GM12878 (cell line): ENCODE data around the gene MEMO1. TPM values are rescaled to one million over a fixed set of nuclear protein-coding genes. Genes with fewer than 3 reads are reported as not detected.

Experiments used
- ATAC-seq: fragments of 200-7000 bp; cut with Tn5 transposase; 3 replicates; pipeline ENCODE4 v1.9.1; 2020; ENCODE audit warnings: mild to moderate bottlenecking, moderate library complexity
- BruUV-seq: library from RNA; stranded (reverse); fragments of 400-500 nt; replicated peaks from 2 replicates; lab custom pipeline; 2021; lab: Mats Ljungman, UMichigan
- CTCF ChIA-PET: fragments of 300-600 bp; sonication (Branson Sonifier 250); formaldehyde crosslinking; extraction: SDS; loops from one replicate; lab custom pipeline; 2021; ENCODE audit warnings: inconsistent platforms; lab: Yijun Ruan, JAX
- POLR2A ChIA-PET: fragments of 350-600 bp; formaldehyde crosslinking; extraction: SDS; loops from one replicate; lab custom pipeline; 2021; ENCODE audit warnings: inconsistent platforms; lab: Charles Lee
- RAD21 ChIA-PET: fragments of 300-600 bp; sonication (Branson Sonifier 250); formaldehyde crosslinking; loops from one replicate; lab custom pipeline; 2023; ENCODE audit warnings: antibody characterized with exemption; ENCODE audit not compliant: unreplicated experiment; lab: Charles Lee
- SMC1A ChIA-PET: fragments of 300-600 bp; sonication (Branson Sonifier 250); formaldehyde crosslinking; loops from one replicate; lab custom pipeline; 2023; ENCODE audit not compliant: unreplicated experiment, uncharacterized antibody; lab: Charles Lee
- DNase-seq: peaks from one replicate; pipeline ENCODE4 v3.0.0-alpha.2; 2011; ENCODE audit warnings: low read depth, low spot score
- FAIRE-seq: peaks from 3 replicates; lab custom pipeline; 2011; peaks lifted over from hg19 to GRCh38; lab: Jason Lieb, UNC
- H2AFZ ChIP-seq: 2 replicates; pipeline ENCODE4 v1.6.0; 2011; ENCODE audit warnings: low read depth, low read length, control low read depth; ENCODE audit not compliant: control insufficient read depth
- H3K27ac ChIP-seq: 2 replicates; pipeline ENCODE4 v1.5.1; 2011; ENCODE audit warnings: control low read depth; ENCODE audit not compliant: control insufficient read depth, insufficient read depth
- H3K27me3 ChIP-seq, 2 experiments: replicated peaks in 1 of 2; 2 replicates each; pipeline versions ENCODE4 v1.6.0 to v1.6.1; 2011; ENCODE audit warnings: low read length in 1 of 2; ENCODE audit not compliant: control insufficient read depth in 2 of 2, insufficient read depth in 2 of 2
- H3K36me3 ChIP-seq, 2 experiments: 2 replicates each; pipeline ENCODE4 v1.5.1; 2011; ENCODE audit warnings: low read length in 1 of 2; ENCODE audit not compliant: control insufficient read depth in 2 of 2, insufficient read depth in 2 of 2
- H3K4me1 ChIP-seq: 2 replicates; pipeline ENCODE4 v1.6.1; 2011; ENCODE audit warnings: mild to moderate bottlenecking, low read length, moderate library complexity, mixed read lengths; ENCODE audit not compliant: control insufficient read depth, insufficient read depth
- H3K4me2 ChIP-seq: 2 replicates; pipeline ENCODE4 v1.6.0; 2011; ENCODE audit warnings: control low read depth; ENCODE audit not compliant: control insufficient read depth, insufficient read depth
- H3K4me3 ChIP-seq: fragments of 200-600 bp; sonication (generic); 2 replicates; pipeline ENCODE4 v1.5.1; 2016
- H3K79me2 ChIP-seq: 2 replicates; pipeline ENCODE4 v1.6.0; 2011; ENCODE audit warnings: low read length; ENCODE audit not compliant: control insufficient read depth, insufficient read depth
- H3K9ac ChIP-seq: 2 replicates; pipeline ENCODE4 v1.8.0; 2011; ENCODE audit warnings: low read length, control low read depth, mixed read lengths; ENCODE audit not compliant: control insufficient read depth, insufficient read depth
- H3K9me3 ChIP-seq: replicated peaks from 3 replicates; pipeline ENCODE4 v1.5.1; 2011; ENCODE audit warnings: mild to moderate bottlenecking, low read length; ENCODE audit not compliant: control insufficient read depth, insufficient read depth
- H4K20me1 ChIP-seq: 2 replicates; pipeline ENCODE4 v1.6.0; 2011; ENCODE audit not compliant: control insufficient read depth, insufficient read depth
- CREM ChIP-seq: IDR thresholded peaks from 2 replicates; pipeline ENCODE4 v1.6.1; 2014; ENCODE audit warnings: antibody characterized with exemption, low read depth
- EED ChIP-seq: sonication (generic); IDR thresholded peaks from 2 replicates; pipeline ENCODE4 v1.6.1; 2016; ENCODE audit warnings: antibody characterized with exemption, low read depth
- HDGF ChIP-seq: fragments of 450-650 bp; IDR thresholded peaks from 2 replicates; pipeline ENCODE4 v1.6.1; 2016; ENCODE audit warnings: antibody characterized with exemption
- MEF2B ChIP-seq: fragments of 450-650 bp; IDR thresholded peaks from 2 replicates; pipeline ENCODE4 v1.6.1; 2018; ENCODE audit warnings: mild to moderate bottlenecking, moderate library complexity; ENCODE audit not compliant: partially characterized antibody, poor library complexity, severe bottlenecking
- MYB ChIP-seq: fragments of 150-350 bp; IDR thresholded peaks from 2 replicates; pipeline ENCODE4 v1.6.1; 2014; ENCODE audit warnings: mild to moderate bottlenecking, low read depth, low read length, borderline replicate concordance
- RAD21 ChIP-seq: IDR thresholded peaks from 2 replicates; pipeline ENCODE4 v1.6.1; 2011; ENCODE audit warnings: mild to moderate bottlenecking, low read depth, low read length, moderate library complexity; ENCODE audit not compliant: insufficient read depth
- RBBP5 ChIP-seq: fragments of 200-600 bp; sonication (generic); conservative IDR thresholded peaks from 2 replicates; pipeline ENCODE4 v1.6.1; 2016
- RELA ChIP-seq: fragments of 450-650 bp; IDR thresholded peaks from 2 replicates; pipeline ENCODE4 v1.8.0; 2014; ENCODE audit warnings: borderline replicate concordance; ENCODE audit not compliant: partially characterized antibody
- SIN3A ChIP-seq: IDR thresholded peaks from 2 replicates; pipeline ENCODE4 v1.6.1; 2012; ENCODE audit warnings: low read depth, low read length, improper control_type of control experiment
- STAT1 ChIP-seq: fragments of 450-650 bp; conservative IDR thresholded peaks from 2 replicates; pipeline ENCODE4 v1.6.1; 2014; ENCODE audit warnings: antibody characterized with exemption, mild to moderate bottlenecking
- TAF1 ChIP-seq: IDR thresholded peaks from 2 replicates; pipeline ENCODE4 v1.6.1; 2011; ENCODE audit warnings: mild to moderate bottlenecking, low read depth, low read length, borderline replicate concordance
- TCF12 ChIP-seq: IDR thresholded peaks from 2 replicates; pipeline ENCODE4 v1.6.1; 2011; ENCODE audit warnings: low read depth, mild to moderate bottlenecking, low read length
- WGBS: methylation state at CpG from one replicate; pipeline ENCODE4 v1.1.6; 2016; ENCODE audit warnings: low lambda C conversion rate; ENCODE audit not compliant: insufficient replicate concordance, insufficient coverage; ENCODE audit errors: missing lambda C conversion rate; 5-methylcytosine and 5-hydroxymethylcytosine counted together
- in situ Hi-C: fragments of 300-500 bp; cut with MboI; formaldehyde crosslinking; loops from 9 replicates; pipeline ENCODE4 v1.14.3; 2018; ENCODE audit warnings: mixed read lengths
- intact Hi-C: fragments of 100-400 bp; cut with micrococcal nuclease; formaldehyde crosslinking; loops from one replicate; pipeline ENCODE4 v1.14.2; 2022; ENCODE audit not compliant: unreplicated experiment
- polyA plus RNA-seq, 11 experiments: library from polyadenylated mRNA; depleted of rRNA in 4 of 11; unstranded in 6 of 11; stranded (reverse) in 5 of 11; fragments of >200 nt; fragmentation: Nextera tagmentation in 4 of 11; fragmentation: Illumina TruSeq in 1 of 11; extraction: Ambion mirVana in 4 of 11; extraction: Trizol in 1 of 11; gene quantifications; 1 replicate in 1 of 11; 2 replicates in 10 of 11; pipeline versions ENCODE4 v1.2.1 to v1.2.3, GENCODE V29; 2011 to 2016; ENCODE audit warnings: inconsistent platforms in 2 of 11, missing spikeins in 2 of 11, low read depth in 1 of 11
- total RNA-seq, 4 experiments: library from RNA; depleted of rRNA in 3 of 4; stranded (reverse); fragments of >200 nt in 3 of 4; fragmentation: Illumina TruSeq in 1 of 4; extraction: Trizol in 1 of 4; gene quantifications; 2 replicates each; pipeline versions ENCODE4 v1.2.1 to v1.2.3, GENCODE V29; 2013 to 2021
- TF ChIP-seq, protein P1 (sequence below): fragments of 450-650 bp; IDR thresholded peaks from 2 replicates; pipeline ENCODE4 v1.6.1; 2017; ENCODE audit warnings: mild to moderate bottlenecking, moderate library complexity

The MEMO1 gene
- total and polyA plus RNA-seq, 10 of the 15 experiments (the other 5 are each of a cell fraction or from before 2014, with no cell fraction given), result 39.8 to 99.1 (median 72.2) TPM

DNA sequence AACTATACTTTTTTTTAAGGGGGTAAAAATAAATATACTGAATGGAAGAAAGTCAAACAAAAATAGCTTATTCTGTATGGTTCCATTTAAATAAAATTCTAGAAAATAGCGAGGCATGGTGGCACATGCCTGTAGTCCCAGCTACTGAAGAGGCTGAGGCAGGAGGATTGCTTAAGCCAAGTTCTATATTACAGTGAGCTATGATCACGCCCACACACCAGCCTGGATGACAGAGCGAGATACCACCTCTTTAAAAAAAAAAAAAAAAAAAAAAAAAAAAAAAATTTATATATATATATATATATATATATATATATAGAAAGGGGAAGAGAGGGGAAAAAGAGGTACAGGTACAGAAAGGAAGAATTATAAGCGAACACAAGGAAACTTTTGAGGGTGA is 77.7 kb downstream of the MEMO1 start:
- H3K4me1 ChIP-seq, result no peaks in the 10 kb centered on the region
- H3K9me3 ChIP-seq, result no peaks in the 10 kb centered on the region
- no peak overlapping the region for H3K27ac ChIP-seq
- no peak overlapping the region for H3K9ac ChIP-seq
- ChIA-PET POLR2A (interaction anchor here (1.1 kb wide), 1 partner anchor 12 kb away, joined by 3 read pairs; no protein-coding TSS in a partner anchor), CTCF (interaction anchor here (1.0 to 2.6 kb wide), 2 partner anchors 10 to 46 kb away, joined by 3 to 8 read pairs; no protein-coding TSS in a partner anchor), SMC1A (interaction anchor here (0.8 to 2.0 kb wide), 2 partner anchors 23 to 224 kb away, joined by 3 to 5 read pairs; no protein-coding TSS in a partner anchor), RAD21 (interaction anchor here (1.3 kb wide), 1 partner anchor 75 kb away, joined by 3 read pairs; no protein-coding TSS in a partner anchor)
- intact Hi-C loops, result no loop called here
- H3K27me3 ChIP-seq, result no peaks in the 10 kb centered on the region
- H4K20me1 ChIP-seq, result no peaks in the 10 kb centered on the region
- H3K79me2 ChIP-seq, result peaks cover 8% of the 10 kb centered on the region
- no peak for FAIRE-seq
- H3K4me2 ChIP-seq, result no peak overlapping the region
- ATAC-seq, result no peak
- 100% methylated on average over 4 of the region's 4 CpGs for WGBS
- no peak for DNase-seq
- no TSS peak for BruUV-seq
- no peak overlapping the region for H2AFZ ChIP-seq
- H3K4me3 ChIP-seq, result no peak overlapping the region
- H3K36me3 ChIP-seq, result peaks cover 0 to 3% of the 10 kb centered on the region in 2 experiments; a peak in 1 of 4 replicates
- in situ Hi-C loops, result no loop called here
- TF ChIP-seq MEF2B (no peak), RAD21 (no peak), RELA (no peak), CREM (no peak), SIN3A (no peak), MYB (no peak), TAF1 (no peak), TCF12 (no peak), STAT1 (no peak), EED (no peak), HDGF (no peak), RBBP5 (no peak)
- TF ChIP-seq, protein P1, sequence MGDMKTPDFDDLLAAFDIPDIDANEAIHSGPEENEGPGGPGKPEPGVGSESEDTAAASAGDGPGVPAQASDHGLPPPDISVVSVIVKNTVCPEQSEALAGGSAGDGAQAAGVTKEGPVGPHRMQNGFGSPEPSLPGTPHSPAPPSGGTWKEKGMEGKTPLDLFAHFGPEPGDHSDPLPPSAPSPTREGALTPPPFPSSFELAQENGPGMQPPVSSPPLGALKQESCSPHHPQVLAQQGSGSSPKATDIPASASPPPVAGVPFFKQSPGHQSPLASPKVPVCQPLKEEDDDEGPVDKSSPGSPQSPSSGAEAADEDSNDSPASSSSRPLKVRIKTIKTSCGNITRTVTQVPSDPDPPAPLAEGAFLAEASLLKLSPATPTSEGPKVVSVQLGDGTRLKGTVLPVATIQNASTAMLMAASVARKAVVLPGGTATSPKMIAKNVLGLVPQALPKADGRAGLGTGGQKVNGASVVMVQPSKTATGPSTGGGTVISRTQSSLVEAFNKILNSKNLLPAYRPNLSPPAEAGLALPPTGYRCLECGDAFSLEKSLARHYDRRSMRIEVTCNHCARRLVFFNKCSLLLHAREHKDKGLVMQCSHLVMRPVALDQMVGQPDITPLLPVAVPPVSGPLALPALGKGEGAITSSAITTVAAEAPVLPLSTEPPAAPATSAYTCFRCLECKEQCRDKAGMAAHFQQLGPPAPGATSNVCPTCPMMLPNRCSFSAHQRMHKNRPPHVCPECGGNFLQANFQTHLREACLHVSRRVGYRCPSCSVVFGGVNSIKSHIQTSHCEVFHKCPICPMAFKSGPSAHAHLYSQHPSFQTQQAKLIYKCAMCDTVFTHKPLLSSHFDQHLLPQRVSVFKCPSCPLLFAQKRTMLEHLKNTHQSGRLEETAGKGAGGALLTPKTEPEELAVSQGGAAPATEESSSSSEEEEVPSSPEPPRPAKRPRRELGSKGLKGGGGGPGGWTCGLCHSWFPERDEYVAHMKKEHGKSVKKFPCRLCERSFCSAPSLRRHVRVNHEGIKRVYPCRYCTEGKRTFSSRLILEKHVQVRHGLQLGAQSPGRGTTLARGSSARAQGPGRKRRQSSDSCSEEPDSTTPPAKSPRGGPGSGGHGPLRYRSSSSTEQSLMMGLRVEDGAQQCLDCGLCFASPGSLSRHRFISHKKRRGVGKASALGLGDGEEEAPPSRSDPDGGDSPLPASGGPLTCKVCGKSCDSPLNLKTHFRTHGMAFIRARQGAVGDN, result no peak
